ENCODE results near the gene RNASE3. TPM values are rescaled to one million over a fixed set of nuclear protein-coding genes. Genes with fewer than 3 reads are reported as not detected.
A peak's percentile ranks its signal among the peaks of the same experiment; 100 is the strongest.
"Not testable (repeated sequence)": the region's sequence is repeated elsewhere in the genome, so short reads cannot be mapped to it uniquely, and the experiment has no call there.

Gene RNASE3
- total RNA-seq, 1 donor from 2014 or later: not detected

DNA sequence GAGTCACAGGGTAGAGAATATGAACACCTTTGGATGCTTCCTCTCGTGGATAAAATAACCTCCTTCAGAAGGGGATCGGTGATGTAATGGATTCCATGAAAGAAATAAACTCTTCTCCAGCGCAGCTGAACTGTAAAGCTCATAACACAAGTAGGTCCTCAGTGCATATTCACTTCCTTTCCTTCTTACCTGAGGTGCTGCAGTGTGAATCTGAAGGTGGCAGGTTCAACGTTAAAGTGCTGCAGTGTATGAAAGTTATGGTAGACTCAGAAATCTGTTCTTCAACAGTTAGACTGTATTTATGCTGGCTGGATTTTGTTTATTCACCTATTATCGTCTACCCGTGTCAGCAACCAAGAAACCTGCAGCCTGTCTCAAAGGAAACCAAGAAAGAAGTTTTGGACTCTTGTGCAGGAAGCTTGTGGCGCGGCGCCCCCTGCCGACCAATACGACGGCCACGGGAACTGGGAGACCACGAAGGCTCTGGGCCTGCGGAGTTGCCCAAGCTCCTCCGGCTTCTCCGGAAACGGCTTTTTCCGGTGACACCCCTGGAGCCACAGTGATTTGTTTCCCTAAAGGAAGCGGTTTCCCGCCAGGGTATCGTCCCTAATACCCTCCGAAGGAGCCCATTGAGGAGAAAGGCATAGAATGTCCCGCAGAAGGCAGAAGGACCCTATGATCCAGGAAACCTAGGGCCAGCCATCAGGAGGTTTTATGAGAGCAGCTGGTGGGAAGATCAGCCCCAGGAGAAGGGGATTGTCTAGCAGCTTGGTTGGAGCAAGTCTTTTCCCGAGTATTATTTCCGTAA is 17.6 kb upstream of the RNASE3 start:
- intact Hi-C loops (cut with micrococcal nuclease): loop anchor here (1.0 to 5.0 kb wide), 4 partner anchors 16 to 176 kb away; no protein-coding TSS in a partner anchor
- TF ChIP-seq, protein P1, sequence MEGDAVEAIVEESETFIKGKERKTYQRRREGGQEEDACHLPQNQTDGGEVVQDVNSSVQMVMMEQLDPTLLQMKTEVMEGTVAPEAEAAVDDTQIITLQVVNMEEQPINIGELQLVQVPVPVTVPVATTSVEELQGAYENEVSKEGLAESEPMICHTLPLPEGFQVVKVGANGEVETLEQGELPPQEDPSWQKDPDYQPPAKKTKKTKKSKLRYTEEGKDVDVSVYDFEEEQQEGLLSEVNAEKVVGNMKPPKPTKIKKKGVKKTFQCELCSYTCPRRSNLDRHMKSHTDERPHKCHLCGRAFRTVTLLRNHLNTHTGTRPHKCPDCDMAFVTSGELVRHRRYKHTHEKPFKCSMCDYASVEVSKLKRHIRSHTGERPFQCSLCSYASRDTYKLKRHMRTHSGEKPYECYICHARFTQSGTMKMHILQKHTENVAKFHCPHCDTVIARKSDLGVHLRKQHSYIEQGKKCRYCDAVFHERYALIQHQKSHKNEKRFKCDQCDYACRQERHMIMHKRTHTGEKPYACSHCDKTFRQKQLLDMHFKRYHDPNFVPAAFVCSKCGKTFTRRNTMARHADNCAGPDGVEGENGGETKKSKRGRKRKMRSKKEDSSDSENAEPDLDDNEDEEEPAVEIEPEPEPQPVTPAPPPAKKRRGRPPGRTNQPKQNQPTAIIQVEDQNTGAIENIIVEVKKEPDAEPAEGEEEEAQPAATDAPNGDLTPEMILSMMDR (IDR thresholded peaks at IDR 0.05): peak; percentile 87
- peak; percentile 71 for ATAC-seq (ENCODE audit: low read depth)
- Mint-ChIP-seq H3K27me3 (peaks cover 26% of the 10 kb centered on the region), H3K27ac (no peak overlapping the region), H3K4me3 (no peak overlapping the region), H3K36me3 (ENCODE audit: low read depth) (no peaks in the 10 kb centered on the region), H3K4me1 (peaks cover 8% of the 10 kb centered on the region), H3K9me3 (peaks cover 3% of the 10 kb centered on the region)
- ChIA-PET CTCF (interaction anchor here (0.6 to 2.5 kb wide), 9 partner anchors 15 to 243 kb away, joined by 3 to 28 read pairs (median 4); no protein-coding TSS in a partner anchor), POLR2A (no interaction called here)
- peak; percentile 66 for DNase-seq

GRCh38 chr14:20877016-20877415 is 14.2 kb upstream of the RNASE3 start:
- Mint-ChIP-seq H3K9me3 (peaks cover 4% of the 10 kb centered on the region), H3K36me3 (ENCODE audit: low read depth) (no peaks in the 10 kb centered on the region), H3K4me1 (peaks cover 12% of the 10 kb centered on the region), H3K27me3 (peaks cover 10% of the 10 kb centered on the region), H3K4me3 (no peak overlapping the region), H3K27ac (no peak overlapping the region)
- TF ChIP-seq, protein P1 (IDR thresholded peaks at IDR 0.05): no peak
- ATAC-seq (ENCODE audit: low read depth) (no peak), DNase-seq (no peak)
- ChIA-PET POLR2A (no interaction called here), CTCF (no interaction called here)
- intact Hi-C loops (cut with micrococcal nuclease): no loop called here

DNA sequence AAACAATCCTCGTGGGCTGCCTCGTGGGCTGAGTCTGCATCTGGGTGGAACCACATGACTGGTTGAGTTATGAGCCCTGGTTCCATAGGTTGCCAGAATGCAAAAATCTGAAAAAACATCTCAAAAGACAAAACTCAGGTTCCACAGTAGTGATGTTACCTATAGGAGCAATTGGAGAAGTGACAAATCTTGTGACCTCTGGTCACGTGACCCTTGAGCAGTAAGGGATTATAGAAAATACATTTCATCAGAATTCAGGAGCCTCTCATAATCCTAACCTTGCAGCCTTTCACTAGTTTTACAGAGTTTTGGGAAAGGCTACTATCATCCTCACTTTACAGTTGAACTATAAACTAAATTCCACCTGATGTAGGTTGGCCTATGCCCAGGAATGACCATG is 12.5 kb upstream of the RNASE3 start:
- Mint-ChIP-seq H3K27ac (no peak overlapping the region), H3K36me3 (ENCODE audit: low read depth) (no peaks in the 10 kb centered on the region)

DNA sequence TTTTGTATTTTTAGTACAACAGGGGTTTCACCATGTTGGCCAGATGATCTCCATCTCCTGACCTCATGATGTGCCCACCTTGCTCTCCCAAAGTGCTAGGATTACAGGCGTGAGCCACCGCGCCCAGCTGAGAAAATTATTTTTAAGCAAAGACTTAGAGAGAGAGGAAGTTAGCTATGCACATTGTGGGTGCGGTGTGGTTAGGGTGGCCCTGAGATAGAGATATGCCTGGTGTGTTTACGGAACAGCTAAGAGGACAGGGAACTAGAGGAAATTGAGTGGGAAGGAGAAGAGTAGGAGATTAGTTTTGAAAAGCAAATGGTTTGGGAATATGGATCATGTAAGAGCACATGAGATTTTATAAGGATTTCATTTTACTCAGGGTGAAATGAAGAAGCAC is 10.0 kb upstream of the RNASE3 start:
- POLR2A ChIA-PET: not testable (repeated sequence)

More for the DNA sequence above, 12.5 kb upstream of the RNASE3 start:
- intact Hi-C loops (cut with micrococcal nuclease): no loop called here
- ATAC-seq (ENCODE audit: low read depth): no peak
- H3K9me3 Mint-ChIP-seq: peaks cover 4% of the 10 kb centered on the region
- TF ChIP-seq, protein P1 (IDR thresholded peaks at IDR 0.05): no peak
- ChIA-PET POLR2A (interaction anchor here (0.5 kb wide), 1 partner anchor 536 kb away, joined by 4 read pairs; no protein-coding TSS in a partner anchor), CTCF (no interaction called here)
- no peak for DNase-seq
- H3K4me3 Mint-ChIP-seq: no peak overlapping the region
- peaks cover 6% of the 10 kb centered on the region for H3K27me3 Mint-ChIP-seq
- H3K4me1 Mint-ChIP-seq: peaks cover 5% of the 10 kb centered on the region

GRCh38 chr14:20882787-20883186 is 8.4 kb upstream of the RNASE3 start:
- H3K4me3 Mint-ChIP-seq: not testable (repeated sequence)

More for the DNA sequence above, 10.0 kb upstream of the RNASE3 start:
- intact Hi-C loops (cut with micrococcal nuclease); H3K9me3 Mint-ChIP-seq; H3K36me3 Mint-ChIP-seq (ENCODE audit: low read depth); DNase-seq; H3K4me3 Mint-ChIP-seq; H3K4me1 Mint-ChIP-seq; H3K27ac Mint-ChIP-seq; ATAC-seq (ENCODE audit: low read depth); CTCF ChIA-PET: not testable (repeated sequence)
- peaks cover 10% of the 10 kb centered on the region for H3K27me3 Mint-ChIP-seq

GRCh38 chr14:20888411-20888810 is 2.8 kb upstream of the RNASE3 start:
- H3K27ac Mint-ChIP-seq; DNase-seq; POLR2A ChIA-PET; ATAC-seq (ENCODE audit: low read depth); H3K4me3 Mint-ChIP-seq; CTCF ChIA-PET; H3K4me1 Mint-ChIP-seq; H3K9me3 Mint-ChIP-seq; H3K36me3 Mint-ChIP-seq (ENCODE audit: low read depth); intact Hi-C loops (cut with micrococcal nuclease): not testable (repeated sequence)
- peaks cover 31% of the 10 kb centered on the region for H3K27me3 Mint-ChIP-seq

More at GRCh38 chr14:20882787-20883186, 8.4 kb upstream of the RNASE3 start:
- CTCF ChIA-PET; DNase-seq; H3K27me3 Mint-ChIP-seq; H3K27ac Mint-ChIP-seq; intact Hi-C loops (cut with micrococcal nuclease); H3K4me1 Mint-ChIP-seq; H3K9me3 Mint-ChIP-seq; ATAC-seq (ENCODE audit: low read depth); POLR2A ChIA-PET; H3K36me3 Mint-ChIP-seq (ENCODE audit: low read depth): not testable (repeated sequence)

- ATAC-seq (ENCODE audit: low read depth); H3K4me3 Mint-ChIP-seq; H3K27ac Mint-ChIP-seq; intact Hi-C loops (cut with micrococcal nuclease); CTCF ChIA-PET; H3K4me1 Mint-ChIP-seq; H3K9me3 Mint-ChIP-seq; H3K36me3 Mint-ChIP-seq (ENCODE audit: low read depth); DNase-seq; POLR2A ChIA-PET: not testable (repeated sequence)
- H3K27me3 Mint-ChIP-seq: peaks cover 37% of the 10 kb centered on the region
These were observed 4.1 kb downstream of the RNASE3 start for GRCh38 chr14:20895322-20895721.
